ENCODE results near the gene ZNF853. TPM values are rescaled to one million over a fixed set of nuclear protein-coding genes. Genes with fewer than 3 reads are reported as not detected.

ZNF853 gene
- total and polyA plus RNA-seq, 2 of the 8 experiments (the other 6 are each of a cell fraction or from before 2014, with no cell fraction given): 4.3 to 5.7 TPM

GRCh38 chr7:6607651-6608051, 7.8 kb upstream of the ZNF853 start:
- H4K20me1 ChIP-seq (replicated peaks in 1 of 2; ENCODE audit: control insufficient read depth in 1 of 2, insufficient read depth in 2 of 2, low read length in 2 of 2): peaks cover 2 to 4% of the 10 kb centered on the region in 2 experiments
- H3K23ac ChIP-seq (ENCODE audit: insufficient read length): no peak overlapping the region
- no peak for FAIRE-seq
- H3K4me3 ChIP-seq (ENCODE audit: extremely low read depth in 1 of 4, insufficient read depth in 2 of 4, low read depth in 3 of 4, low read length in 4 of 4): no peak overlapping the region
- H3K79me2 ChIP-seq (ENCODE audit: control insufficient read depth in 1 of 2, insufficient read depth in 2 of 2, low read length in 2 of 2): no peaks in the 10 kb centered on the region
- H3K27ac ChIP-seq (ENCODE audit: low read depth, low read length): no peak overlapping the region
- no peak overlapping the region for H2BK15ac ChIP-seq (ENCODE audit: low read length)
- H4K5ac ChIP-seq (ENCODE audit: insufficient read length, low read depth, low read length): no peak overlapping the region
- POLR2A ChIA-PET (ENCODE audit: partially characterized antibody): interaction anchor here (0.6 kb wide), 1 partner anchor 48 kb away, joined by 3 read pairs; no protein-coding TSS in a partner anchor
- H4K8ac ChIP-seq (ENCODE audit: extremely low read depth, insufficient read depth, low read length): no peak overlapping the region
- no peaks in the 10 kb centered on the region for H3K23me2 ChIP-seq (ENCODE audit: low read depth, low read length)
- DNase-seq (ENCODE audit: low read depth in 1 of 2, low spot score in 2 of 2): no peak
- no peak overlapping the region for H4K91ac ChIP-seq (replicated peaks; ENCODE audit: insufficient read length, low read length)
- H3K18ac ChIP-seq (ENCODE audit: extremely low read depth, low read length): no peak overlapping the region
- no peak overlapping the region for H2AK5ac ChIP-seq (ENCODE audit: low read depth, low read length)
- CTCF ChIA-PET (ENCODE audit: partially characterized antibody): interaction anchor here (0.7 to 1.1 kb wide), 2 partner anchors 113 to 249 kb away, joined by 3 read pairs; no protein-coding TSS in a partner anchor
- no peak overlapping the region; a peak in 1 of 7 replicates for H3K9ac ChIP-seq (replicated peaks in 1 of 4; ENCODE audit: extremely low read depth in 1 of 4, low read depth in 3 of 4, low read length in 3 of 4)
- H3K9me3 ChIP-seq (ENCODE audit: insufficient read depth in 2 of 2, low read depth in 1 of 2, low read length in 1 of 2): no peaks in the 10 kb centered on the region
- H3K79me1 ChIP-seq (ENCODE audit: low read depth, low read length): no peaks in the 10 kb centered on the region
- H3K36me3 ChIP-seq (ENCODE audit: control insufficient read depth in 2 of 4, insufficient read depth in 4 of 4, low read length in 3 of 4): peaks cover 0 to 4% (median 2%) of the 10 kb centered on the region in 4 experiments; a peak in 3 of 8 replicates
- H3K4me1 ChIP-seq (replicated peaks in 1 of 4; ENCODE audit: control insufficient read depth in 3 of 4, insufficient read depth in 4 of 4, low read length in 3 of 4): 0 out of 7 replicates have a peak, but pooled peaks cover 0 to 2% (median 0%) of the 10 kb centered on the region in 4 experiments
- H3K27me3 ChIP-seq (replicated peaks in 1 of 4; ENCODE audit: control insufficient read depth in 3 of 4, extremely low read depth in 1 of 4, insufficient read depth in 3 of 4, low read length in 3 of 4): no peaks in the 10 kb centered on the region
- no peak overlapping the region for H2BK20ac ChIP-seq (ENCODE audit: low read length)
- no peak overlapping the region for H3K4ac ChIP-seq (replicated peaks; ENCODE audit: insufficient read length, low read depth, low read length)
- H3K4me2 ChIP-seq (ENCODE audit: insufficient read depth in 1 of 2, low read depth in 2 of 2, low read length in 2 of 2): no peak overlapping the region
- no peak overlapping the region for H2BK12ac ChIP-seq (ENCODE audit: low read depth, low read length)
- H3K14ac ChIP-seq (ENCODE audit: insufficient read length): no peak overlapping the region
- no peak overlapping the region for H2AFZ ChIP-seq (ENCODE audit: low read length)
- no peak overlapping the region for H2BK5ac ChIP-seq (ENCODE audit: low read depth, low read length)
- H3K56ac ChIP-seq (replicated peaks; ENCODE audit: insufficient read length, low read depth, low read length): no peak overlapping the region
- H2BK120ac ChIP-seq (replicated peaks; ENCODE audit: low read depth, low read length): no peak overlapping the region
- WGBS, 2 experiments (ENCODE audit: extremely low coverage in 1 of 2, insufficient coverage in 1 of 2, insufficient read length in 1 of 2, insufficient replicate concordance in 2 of 2, low coverage in 1 of 2, low lambda C conversion rate in 2 of 2, missing lambda C conversion rate in 1 of 2): 97% methylated on average over 12 of the region's 38 CpGs; no CpG with 5 or more reads in 1 of the 2 experiments
- TF ChIP-seq E2F6 (IDR thresholded peaks at IDR 0.05) (no peak), RXRA (IDR thresholded peaks at IDR 0.05; ENCODE audit: insufficient read depth, low read depth, low read length) (no peak), RNF2 (IDR thresholded peaks at IDR 0.05; ENCODE audit: borderline replicate concordance, low read depth, low read length, missing control alignments, poor library complexity, severe bottlenecking) (no peak), SIX5 (IDR thresholded peaks at IDR 0.05; ENCODE audit: low read depth, low read length) (no peak), RAD21 (IDR thresholded peaks at IDR 0.05 in 1 of 2, conservative IDR thresholded peaks at IDR 0.05 in 1 of 2; ENCODE audit: low read depth in 2 of 2, low read length in 2 of 2) (no peak), RBBP5 (IDR thresholded peaks at IDR 0.05; ENCODE audit: borderline replicate concordance, low read depth, low read length) (no peak), EP300 (IDR thresholded peaks at IDR 0.05; ENCODE audit: borderline replicate concordance in 1 of 2, low read depth in 2 of 2, low read length in 2 of 2) (no peak), SRF (IDR thresholded peaks at IDR 0.05; ENCODE audit: low read depth, low read length) (no peak), GABPA (IDR thresholded peaks at IDR 0.05; ENCODE audit: borderline replicate concordance, insufficient read depth, low read length) (no peak), CTBP2 (IDR thresholded peaks at IDR 0.05; ENCODE audit: borderline replicate concordance, insufficient read depth, insufficient read length, low read length) (no peak), SIN3A (conservative IDR thresholded peaks at IDR 0.05 in 1 of 2, IDR thresholded peaks at IDR 0.05 in 1 of 2; ENCODE audit: low read depth in 1 of 2, low read length in 2 of 2) (no peak)
